GM12892 (cell line): ENCODE measurements around the gene PFDN1.

Experiments used
- POLR2A ChIP-seq: IDR thresholded peaks from 2 replicates; pipeline ENCODE4 v1.6.1; 2011; ENCODE audit warnings: low read depth, low read length, control low read depth
- POLR2AphosphoS5 ChIP-seq: IDR thresholded peaks from 2 replicates; pipeline ENCODE4 v1.6.1; 2011; ENCODE audit warnings: low read depth, low read length, control low read depth
- TAF1 ChIP-seq: IDR thresholded peaks from 2 replicates; pipeline ENCODE4 v1.6.1; 2011; ENCODE audit warnings: low read depth, mild to moderate bottlenecking, control low read depth, low read length, borderline replicate concordance

DNA sequence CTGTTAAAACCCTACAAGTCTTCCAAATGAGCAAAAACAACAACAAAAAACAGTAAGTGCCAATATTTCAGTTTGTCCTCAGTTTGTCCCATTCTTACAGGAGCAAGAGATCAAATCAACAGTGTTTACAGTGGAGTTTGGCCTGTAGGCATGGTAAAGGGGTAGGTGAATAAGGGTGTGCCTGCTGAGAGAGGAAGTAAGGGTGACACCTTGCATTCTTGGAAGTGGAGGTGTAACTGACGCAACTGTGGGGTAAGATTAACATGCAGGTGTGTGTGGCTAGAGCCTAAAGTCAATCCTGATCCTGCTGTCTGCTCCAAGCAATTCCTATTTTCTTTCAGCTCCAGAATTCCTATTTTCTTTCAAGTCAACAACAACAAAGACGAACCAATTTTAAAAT, 43.4 kb downstream of the PFDN1 start:
- TF ChIP-seq POLR2A (no peak), POLR2AphosphoS5 (no peak), TAF1 (no peak)
